Panc1 (cell line): Measurements from ENCODE around the gene SPATA3. TPM values are rescaled to one million over a fixed set of nuclear protein-coding genes. Genes with fewer than 3 reads are reported as not detected.

Source experiments
- ATAC-seq: fragments of 200-7000 bp; cut with Tn5 transposase; 2 replicates; pipeline ENCODE4 v1.9.1; 2020; ENCODE audit warnings: mild to moderate bottlenecking, moderate library complexity
- BruUV-seq: library from RNA; stranded (reverse); fragments of 400-500 nt; replicated peaks from 2 replicates; lab custom pipeline; 2021; lab: Mats Ljungman, UMichigan
- CTCF ChIA-PET: fragments of 300-600 bp; sonication (Branson Sonifier 250); formaldehyde crosslinking; loops from one replicate; lab custom pipeline; 2022; ENCODE audit warnings: antibody characterized with exemption; lab: Charles Lee
- POLR2A ChIA-PET: fragments of 300-600 bp; sonication (Branson Sonifier 250); formaldehyde crosslinking; loops from one replicate; lab custom pipeline; 2022; ENCODE audit warnings: antibody characterized with exemption; lab: Charles Lee
- DNase-seq: peaks from one replicate; pipeline ENCODE4 v3.0.0-alpha.2; 2010; ENCODE audit warnings: low read depth, low spot score
- H3K27ac ChIP-seq: 2 replicates; pipeline ENCODE4 v1.5.1; 2011; ENCODE audit warnings: mild to moderate bottlenecking, low read length, inconsistent platforms
- H3K27me3 ChIP-seq: fragments of 200-500 bp; sonication (Bioruptor generic); 2 replicates; pipeline ENCODE4 v1.6.0; 2014; ENCODE audit warnings: low read length, inconsistent platforms; ENCODE audit not compliant: control insufficient read depth, insufficient read depth
- H3K36me3 ChIP-seq: fragments of 200-500 bp; sonication (Bioruptor generic); 2 replicates; pipeline ENCODE4 v1.5.1; 2014; ENCODE audit warnings: inconsistent platforms, mild to moderate bottlenecking, low read length, moderate library complexity; ENCODE audit not compliant: control insufficient read depth, insufficient read depth
- H3K4me1 ChIP-seq: 2 replicates; pipeline ENCODE4 v1.5.1; 2011; ENCODE audit warnings: inconsistent platforms, mild to moderate bottlenecking, low read length, moderate library complexity; ENCODE audit not compliant: control insufficient read depth, insufficient read depth
- H3K4me3 ChIP-seq, 2 experiments: 2 replicates each; pipeline ENCODE4 v1.5.1; 2011 to 2012; ENCODE audit warnings: low read depth in 2 of 2, low read length in 2 of 2, mild to moderate bottlenecking in 2 of 2, inconsistent platforms in 1 of 2, moderate library complexity in 1 of 2
- H3K9me3 ChIP-seq: fragments of 200-500 bp; sonication (Bioruptor generic); 2 replicates; pipeline ENCODE4 v1.5.1; 2014; ENCODE audit warnings: low read depth, mild to moderate bottlenecking, inconsistent platforms, low read length, moderate library complexity; ENCODE audit not compliant: control insufficient read depth, insufficient read depth
- CTCF ChIP-seq: fragments of 450-650 bp; IDR thresholded peaks from 2 replicates; pipeline ENCODE4 v1.5.1; 2017; ENCODE audit warnings: mild to moderate bottlenecking
- POLR2AphosphoS5 ChIP-seq: IDR thresholded peaks from 2 replicates; pipeline ENCODE4 v1.6.1; 2012; ENCODE audit warnings: mild to moderate bottlenecking, low read depth, low read length, moderate library complexity
- REST ChIP-seq, 2 experiments: IDR thresholded peaks; 2 replicates each; pipeline ENCODE4 v1.6.1; 2011 to 2012; ENCODE audit warnings: low read depth in 2 of 2, control low read depth in 1 of 2, low read length in 1 of 2, mild to moderate bottlenecking in 1 of 2, moderate library complexity in 1 of 2; ENCODE audit not compliant: insufficient read depth in 1 of 2
- SIN3A ChIP-seq: IDR thresholded peaks from 2 replicates; pipeline ENCODE4 v1.6.1; 2012; ENCODE audit warnings: low read depth, mild to moderate bottlenecking, low read length, moderate library complexity, borderline replicate concordance; ENCODE audit not compliant: insufficient read depth
- TCF7L2 ChIP-seq: IDR thresholded peaks from 2 replicates; pipeline ENCODE4 v1.6.1; 2011; ENCODE audit warnings: mild to moderate bottlenecking, low read depth, low read length, inconsistent platforms
- in situ Hi-C: cut with HindIII; loops from 2 replicates; pipeline ENCODE4 v1.10.0; 2016; ENCODE audit warnings: low sequenced_read_pairs, low pct_unique_long_range_greater_than_20kb
- intact Hi-C: fragments of 100-400 bp; cut with micrococcal nuclease; formaldehyde crosslinking; loops from one replicate; pipeline ENCODE4 v1.10.0; 2022; ENCODE audit not compliant: unreplicated experiment
- total RNA-seq: library from RNA; stranded (reverse); gene quantifications from one replicate; pipeline ENCODE4 v1.2.1, GENCODE V29; 2021; ENCODE audit not compliant: unreplicated experiment

The SPATA3 gene
- total RNA-seq, 1 experiment from 2014 or later: not detected

GRCh38 chr2:231008131-231008530 lies 12.2 kb downstream of the SPATA3 start:
- intact Hi-C loops: no loop called here
- no TSS peak for BruUV-seq
- TF ChIP-seq SIN3A (no peak), POLR2AphosphoS5 (no peak), CTCF (no peak), REST (IDR thresholded peaks at IDR 0.05; ENCODE audit: insufficient read depth in 1 of 2, low read depth in 2 of 2, low read length in 1 of 2) (no peak), TCF7L2 (no peak)

GRCh38 chr2:231009236-231009919 lies 13.5 kb downstream of the SPATA3 start:
- Histone ChIP-seq H3K36me3 (no peaks in the 10 kb centered on the region), H3K27ac (no peak overlapping the region), H3K4me1 (no peaks in the 10 kb centered on the region), H3K4me3 (no peak overlapping the region), H3K9me3 (no peaks in the 10 kb centered on the region), H3K27me3 (no peaks in the 10 kb centered on the region)
- BruUV-seq: no TSS peak
- ChIA-PET CTCF (no interaction called here), POLR2A (no interaction called here)
- no peak for DNase-seq
- no peak for ATAC-seq
- intact Hi-C loops (no loop called here), in situ Hi-C loops (no loop called here)
- no peak for TF ChIP-seq SIN3A
- TF ChIP-seq POLR2AphosphoS5: no peak
- TF ChIP-seq CTCF: no peak
- TF ChIP-seq REST (IDR thresholded peaks at IDR 0.05; ENCODE audit: insufficient read depth in 1 of 2, low read depth in 2 of 2, low read length in 1 of 2): no peak
- no peak for TF ChIP-seq TCF7L2

More at GRCh38 chr2:231008131-231008530, 12.2 kb downstream of the SPATA3 start:
- H3K4me3 ChIP-seq: no peak overlapping the region
- no peak overlapping the region for H3K27ac ChIP-seq
- ATAC-seq (no peak), DNase-seq (no peak)
- no peaks in the 10 kb centered on the region for H3K9me3 ChIP-seq
- in situ Hi-C loops: no loop called here
- CTCF ChIA-PET: no interaction called here
- H3K4me1 ChIP-seq: no peaks in the 10 kb centered on the region
- no peaks in the 10 kb centered on the region for H3K36me3 ChIP-seq
- 0 out of 2 replicates have a peak, but pooled peaks cover 2% of the 10 kb centered on the region for H3K27me3 ChIP-seq
- POLR2A ChIA-PET: interaction anchor here (0.6 kb wide), 1 partner anchor 8 kb away, joined by 3 read pairs; no protein-coding TSS in a partner anchor
